GM11168 (cell line): Measurements from ENCODE around the gene EMILIN1.

Source experiments
- in situ Hi-C: fragments of 300-500 bp; cut with MboI; formaldehyde crosslinking; loops from one replicate; pipeline ENCODE4 v1.12.0; 2022; ENCODE audit warnings: low sequenced_read_pairs; ENCODE audit not compliant: unreplicated experiment

EMILIN1 gene

GRCh38 chr2:27079233-27080139 is 1.1 kb downstream of the EMILIN1 start:
- in situ Hi-C loops = no loop called here

- in situ Hi-C loops = no loop called here
Measured at GRCh38 chr2:27080140-27080469, 1.7 kb downstream of the EMILIN1 start.

DNA sequence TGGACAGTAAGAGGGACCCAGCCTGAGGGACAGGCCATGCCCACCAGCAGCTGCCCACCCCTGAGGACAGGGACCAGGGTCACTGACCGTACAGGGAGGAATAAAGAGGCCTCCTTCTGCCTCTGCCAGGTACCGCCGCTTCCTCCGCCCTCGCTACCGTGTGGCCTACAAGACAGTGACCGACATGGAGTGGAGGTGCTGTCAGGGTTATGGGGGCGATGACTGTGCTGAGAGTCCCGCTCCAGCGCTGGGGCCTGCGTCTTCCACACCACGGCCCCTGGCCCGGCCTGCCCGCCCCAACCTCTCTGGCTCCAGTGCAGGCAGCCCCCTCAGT is 2.2 kb downstream of the EMILIN1 start:
- in situ Hi-C loops = no loop called here

DNA sequence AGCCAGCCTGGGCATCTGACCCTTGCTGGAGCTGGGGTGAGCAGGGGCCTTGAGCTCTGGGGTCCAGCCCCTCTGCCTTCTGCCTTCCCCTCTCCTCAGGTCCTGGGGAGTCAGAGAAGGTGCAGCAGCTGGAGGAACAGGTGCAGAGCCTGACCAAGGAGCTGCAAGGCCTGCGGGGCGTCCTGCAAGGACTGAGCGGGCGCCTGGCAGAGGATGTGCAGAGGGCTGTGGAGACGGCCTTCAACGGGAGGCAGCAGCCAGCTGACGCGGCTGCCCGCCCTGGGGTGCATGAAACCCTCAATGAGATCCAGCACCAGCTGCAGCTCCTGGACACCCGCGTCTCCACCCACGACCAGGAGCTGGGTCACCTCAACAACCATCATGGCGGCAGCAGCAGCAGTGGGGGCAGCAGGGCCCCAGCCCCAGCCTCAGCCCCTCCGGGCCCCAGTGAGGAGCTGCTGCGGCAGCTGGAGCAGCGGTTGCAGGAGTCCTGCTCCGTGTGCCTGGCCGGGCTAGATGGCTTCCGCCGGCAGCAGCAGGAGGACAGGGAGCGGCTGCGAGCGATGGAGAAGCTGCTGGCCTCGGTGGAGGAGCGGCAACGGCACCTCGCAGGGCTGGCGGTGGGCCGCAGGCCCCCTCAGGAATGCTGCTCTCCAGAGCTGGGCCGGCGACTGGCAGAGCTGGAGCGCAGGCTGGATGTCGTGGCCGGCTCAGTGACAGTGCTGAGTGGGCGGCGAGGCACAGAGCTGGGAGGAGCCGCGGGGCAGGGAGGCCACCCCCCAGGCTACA is 3.8 kb downstream of the EMILIN1 start:
- in situ Hi-C loops = no loop called here

DNA sequence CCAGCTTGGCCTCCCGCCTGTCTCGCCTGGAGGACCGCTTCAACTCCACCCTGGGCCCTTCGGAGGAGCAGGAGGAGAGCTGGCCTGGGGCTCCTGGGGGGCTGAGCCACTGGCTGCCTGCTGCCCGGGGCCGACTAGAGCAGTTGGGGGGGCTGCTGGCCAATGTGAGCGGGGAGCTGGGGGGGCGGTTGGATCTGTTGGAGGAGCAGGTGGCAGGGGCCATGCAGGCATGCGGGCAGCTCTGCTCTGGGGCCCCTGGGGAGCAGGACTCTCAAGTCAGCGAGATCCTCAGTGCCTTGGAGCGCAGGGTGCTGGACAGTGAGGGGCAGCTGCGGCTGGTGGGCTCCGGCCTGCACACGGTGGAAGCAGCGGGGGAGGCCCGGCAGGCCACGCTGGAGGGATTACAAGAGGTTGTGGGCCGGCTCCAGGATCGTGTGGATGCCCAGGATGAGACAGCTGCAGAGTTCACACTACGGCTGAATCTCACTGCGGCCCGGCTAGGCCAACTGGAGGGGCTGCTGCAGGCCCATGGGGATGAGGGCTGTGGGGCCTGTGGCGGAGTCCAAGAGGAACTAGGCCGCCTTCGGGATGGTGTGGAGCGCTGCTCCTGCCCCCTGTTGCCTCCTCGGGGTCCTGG is 4.5 kb downstream of the EMILIN1 start:
- in situ Hi-C loops = no loop called here

DNA sequence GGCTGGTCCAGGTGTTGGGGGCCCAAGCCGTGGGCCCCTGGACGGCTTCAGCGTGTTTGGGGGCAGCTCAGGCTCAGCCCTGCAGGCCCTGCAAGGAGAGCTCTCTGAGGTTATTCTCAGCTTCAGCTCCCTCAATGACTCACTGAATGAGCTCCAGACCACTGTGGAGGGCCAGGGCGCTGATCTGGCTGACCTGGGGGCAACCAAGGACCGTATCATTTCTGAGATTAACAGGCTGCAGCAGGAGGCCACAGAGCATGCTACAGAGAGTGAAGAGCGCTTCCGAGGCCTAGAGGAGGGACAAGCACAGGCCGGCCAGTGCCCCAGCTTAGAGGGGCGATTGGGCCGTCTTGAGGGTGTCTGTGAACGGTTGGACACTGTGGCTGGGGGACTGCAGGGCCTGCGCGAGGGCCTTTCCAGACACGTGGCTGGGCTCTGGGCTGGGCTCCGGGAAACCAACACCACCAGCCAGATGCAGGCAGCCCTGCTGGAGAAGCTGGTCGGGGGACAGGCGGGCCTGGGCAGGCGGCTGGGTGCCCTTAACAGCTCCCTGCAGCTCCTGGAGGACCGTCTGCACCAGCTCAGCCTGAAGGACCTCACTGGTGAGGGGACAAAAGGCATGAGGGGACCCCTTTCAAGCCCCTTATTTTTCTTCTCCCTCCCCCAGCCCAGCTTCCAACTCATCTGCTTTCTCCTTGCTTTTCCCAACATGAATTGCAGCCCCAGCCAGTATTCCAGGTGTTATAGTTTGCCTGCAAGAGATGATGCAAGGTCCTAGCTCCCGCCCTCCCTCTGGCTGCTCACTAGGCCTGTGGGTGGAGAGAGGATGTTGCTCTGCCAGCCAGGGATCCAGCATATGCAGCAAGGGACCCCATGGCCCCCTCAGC is 5.2 kb downstream of the EMILIN1 start:
- in situ Hi-C loops = no loop called here

DNA sequence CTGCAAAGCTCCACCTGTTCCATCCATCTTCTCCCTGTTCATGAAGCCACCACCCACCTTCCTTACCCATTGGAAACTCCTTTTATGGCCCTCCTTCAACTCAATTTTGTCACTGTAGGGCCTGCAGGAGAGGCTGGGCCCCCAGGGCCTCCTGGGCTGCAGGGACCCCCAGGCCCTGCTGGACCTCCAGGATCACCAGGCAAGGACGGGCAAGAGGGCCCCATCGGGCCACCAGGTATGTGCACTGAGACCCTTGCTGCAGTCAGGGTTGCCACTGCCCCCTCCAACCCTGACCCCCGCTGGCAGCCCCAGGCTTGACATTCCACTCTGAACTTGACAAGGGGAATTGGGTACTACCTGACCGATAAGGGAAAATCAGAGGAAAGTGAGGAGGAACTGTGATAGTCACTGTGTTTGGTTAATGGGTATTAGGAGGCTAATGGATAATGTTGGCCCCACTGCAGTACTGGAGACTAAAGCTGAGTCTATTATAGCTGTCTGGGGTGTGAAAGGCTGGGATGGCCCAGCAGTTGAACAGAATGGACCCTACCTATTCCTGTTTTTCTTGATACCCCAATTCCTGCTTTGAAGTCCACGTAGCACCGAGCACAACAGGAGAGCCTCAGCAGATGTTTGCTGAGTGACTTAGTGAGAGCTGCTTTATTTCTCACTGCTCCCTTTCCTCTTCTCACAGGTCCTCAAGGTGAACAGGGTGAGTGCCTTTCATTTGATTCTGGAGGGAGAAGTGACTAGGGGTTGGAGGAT is 6.1 kb downstream of the EMILIN1 start:
- in situ Hi-C loops = no loop called here

DNA sequence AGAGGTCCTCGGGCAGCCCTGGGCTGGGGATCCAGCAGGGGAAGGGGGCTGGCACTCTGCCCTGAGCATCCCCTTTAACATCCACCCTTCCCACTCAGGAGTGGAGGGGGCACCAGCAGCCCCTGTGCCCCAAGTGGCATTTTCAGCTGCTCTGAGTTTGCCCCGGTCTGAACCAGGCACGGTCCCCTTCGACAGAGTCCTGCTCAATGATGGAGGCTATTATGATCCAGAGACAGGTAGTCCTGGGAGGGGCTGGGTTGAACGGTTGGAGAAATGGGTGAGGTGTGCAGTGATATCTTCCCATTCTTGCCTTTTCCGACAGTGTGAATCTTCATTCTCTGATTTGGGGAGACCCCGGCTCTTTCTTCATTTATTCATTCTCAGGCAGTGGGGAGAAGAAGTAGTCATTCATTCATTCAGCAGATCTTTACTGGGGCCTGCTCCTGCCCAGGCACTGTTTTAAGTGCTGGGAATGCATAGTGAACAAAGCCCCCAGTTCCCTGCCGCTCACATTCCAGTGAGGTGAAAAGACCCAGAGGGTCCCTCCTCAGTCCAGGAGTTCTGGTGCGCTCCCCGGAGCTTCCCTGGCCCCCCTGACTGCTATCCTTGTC is 6.8 kb downstream of the EMILIN1 start:
- in situ Hi-C loops = no loop called here

DNA sequence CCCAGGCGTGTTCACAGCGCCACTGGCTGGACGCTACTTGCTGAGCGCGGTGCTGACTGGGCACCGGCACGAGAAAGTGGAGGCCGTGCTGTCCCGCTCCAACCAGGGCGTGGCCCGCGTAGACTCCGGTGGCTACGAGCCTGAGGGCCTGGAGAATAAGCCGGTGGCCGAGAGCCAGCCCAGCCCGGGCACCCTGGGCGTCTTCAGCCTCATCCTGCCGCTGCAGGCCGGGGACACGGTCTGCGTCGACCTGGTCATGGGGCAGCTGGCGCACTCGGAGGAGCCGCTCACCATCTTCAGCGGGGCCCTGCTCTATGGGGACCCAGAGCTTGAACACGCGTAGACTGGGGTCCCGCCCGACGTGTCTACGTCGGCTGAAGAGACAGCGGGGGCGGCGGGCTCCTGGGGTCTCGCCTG is 7.3 kb downstream of the EMILIN1 start:
- in situ Hi-C loops = no loop called here

DNA sequence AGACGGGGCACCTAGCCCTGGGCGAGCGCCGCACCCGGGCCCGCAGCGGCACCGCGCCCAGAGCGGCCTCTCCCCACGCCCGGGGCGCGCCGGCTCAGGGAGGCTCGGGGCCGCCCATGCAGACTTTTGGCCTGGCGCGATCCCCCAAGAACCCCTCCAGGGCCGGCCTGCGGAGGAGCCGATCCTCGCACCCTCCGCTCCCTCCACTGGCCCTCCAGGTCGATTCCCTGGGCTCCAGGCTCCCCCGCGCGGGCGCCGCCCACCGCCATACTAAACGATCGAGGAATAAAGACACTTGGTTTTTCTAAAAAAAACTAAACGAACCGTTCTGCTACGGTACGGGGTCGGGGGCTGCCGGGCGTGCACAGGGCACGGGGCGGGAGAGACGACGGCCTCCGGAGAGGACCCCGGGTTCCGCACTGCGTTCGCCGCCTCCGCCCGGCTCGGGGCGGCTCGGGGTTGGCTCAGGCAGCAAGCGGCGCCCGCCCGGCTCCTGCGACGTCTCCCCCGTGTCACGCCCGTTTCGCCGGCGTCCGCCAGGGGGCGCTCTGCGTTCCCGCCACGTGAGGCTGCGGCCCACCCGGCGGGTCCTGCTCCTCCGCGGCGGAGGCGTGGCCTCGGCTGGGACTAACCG is 7.8 kb downstream of the EMILIN1 start:
- in situ Hi-C loops = no loop called here

GRCh38 chr2:27086724-27087593 is 8.5 kb downstream of the EMILIN1 start, which contains the start of gene KHK:
TSS of gene KHK (plus strand) at chr2:27086772. CDS start at chr2:27087260, 488 bp downstream.
- in situ Hi-C loops = no loop called here

GRCh38 chr2:27087823-27088410 is 9.5 kb downstream of the EMILIN1 start:
- in situ Hi-C loops = no loop called here

- in situ Hi-C loops = no loop called here
Measured at GRCh38 chr2:27088634-27089033, 10.2 kb downstream of the EMILIN1 start.

DNA sequence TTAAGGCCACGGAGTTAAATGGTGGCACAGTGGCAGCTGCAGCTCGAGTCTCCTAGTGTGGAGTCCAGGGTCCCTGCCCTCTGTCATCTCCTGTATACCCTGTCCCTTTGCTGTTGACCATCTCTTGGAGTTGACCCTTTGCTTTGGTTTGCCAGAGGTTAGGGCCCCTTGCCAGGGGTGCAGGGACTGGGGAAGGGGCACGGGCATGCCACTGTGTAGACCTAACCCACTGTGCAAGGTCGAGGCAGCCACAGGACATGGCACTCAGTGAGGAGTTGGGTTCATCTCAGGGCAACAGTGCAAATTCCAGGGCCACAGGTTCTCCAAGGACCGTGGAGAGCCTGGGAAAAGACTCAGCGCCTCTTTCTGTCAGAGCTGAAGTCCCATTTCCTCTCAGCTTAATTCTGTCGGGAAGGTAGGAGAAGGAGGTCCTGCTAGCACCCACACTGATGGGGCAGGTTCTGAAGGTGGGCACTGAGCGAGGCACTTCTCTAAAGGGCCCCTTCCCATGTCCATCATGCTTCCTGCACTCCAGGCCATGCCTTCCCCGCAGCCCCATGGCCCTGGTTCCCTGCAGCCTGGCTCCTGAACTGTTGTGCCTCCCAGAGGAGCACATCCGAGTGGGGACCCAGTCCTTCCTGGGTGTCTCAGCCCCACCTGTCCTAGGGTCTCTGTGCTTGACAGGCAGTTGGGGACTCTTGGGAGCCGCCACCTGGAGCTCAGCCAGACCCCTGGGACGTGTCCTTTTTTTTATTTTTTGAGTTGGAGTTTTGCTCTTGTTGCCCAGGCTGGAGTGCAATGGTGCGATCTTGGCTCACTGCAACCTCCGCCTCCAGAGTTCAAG is 10.9 kb downstream of the EMILIN1 start:
- in situ Hi-C loops = no loop called here

- in situ Hi-C loops = no loop called here
Measured at GRCh38 chr2:27091746-27092695, 13.6 kb downstream of the EMILIN1 start.
